Activated naive CD8-positive, alpha-beta T cell treated with anti-CD3 and anti-CD28 coated beads, Interleukin-2, amount 50 U/mL, for 16 hours (primary cell): Measurements from ENCODE around the gene FREM1.

Experiments
- DNase-seq: peaks from one replicate; pipeline ENCODE4 v3.0.0-alpha.2; 2020; ENCODE audit warnings: low read depth, low spot score

Gene FREM1

GRCh38 chr9:14814249-14814628, 96.0 kb downstream of the FREM1 start:
- no peak for DNase-seq

GRCh38 chr9:14813336-14814248, 96.6 kb downstream of the FREM1 start:
- no peak for DNase-seq

- DNase-seq: no peak
Measured at GRCh38 chr9:14812806-14813205, 97.4 kb downstream of the FREM1 start.

- no peak for DNase-seq
Measured at GRCh38 chr9:14811844-14812243, 98.4 kb downstream of the FREM1 start.

GRCh38 chr9:14806941-14807520, 103.2 kb downstream of the FREM1 start:
- no peak for DNase-seq

- DNase-seq: no peak
Measured at GRCh38 chr9:14799030-14799429, 111.2 kb downstream of the FREM1 start.

GRCh38 chr9:14797435-14797834, 112.8 kb downstream of the FREM1 start:
- DNase-seq: no peak

GRCh38 chr9:14793389-14793788, 116.8 kb downstream of the FREM1 start:
- DNase-seq: no peak

- no peak for DNase-seq
Measured at GRCh38 chr9:14790628-14791027, 119.6 kb downstream of the FREM1 start.

GRCh38 chr9:14788846-14789245, 121.4 kb downstream of the FREM1 start:
- DNase-seq: no peak

- no peak for DNase-seq
Measured at GRCh38 chr9:14783358-14783757, 126.9 kb downstream of the FREM1 start.

- no peak for DNase-seq
Measured at GRCh38 chr9:14782286-14783051, 127.8 kb downstream of the FREM1 start.

- no peak for DNase-seq
Measured at GRCh38 chr9:14780693-14781092, 129.5 kb downstream of the FREM1 start.

GRCh38 chr9:14780251-14780650, 130.0 kb downstream of the FREM1 start:
- no peak for DNase-seq

- DNase-seq: no peak
Measured at GRCh38 chr9:14779566-14780022, 130.6 kb downstream of the FREM1 start.

- DNase-seq: no peak
Measured at GRCh38 chr9:14778565-14778964, 131.7 kb downstream of the FREM1 start.

- no peak for DNase-seq
Measured at GRCh38 chr9:14775917-14776316, 134.3 kb downstream of the FREM1 start.

GRCh38 chr9:14770592-14770991, 139.6 kb downstream of the FREM1 start:
- DNase-seq: no peak

- no peak for DNase-seq
Measured at GRCh38 chr9:14769230-14769571, 141.0 kb downstream of the FREM1 start.

- DNase-seq: no peak
Measured at GRCh38 chr9:14768405-14769229, 141.6 kb downstream of the FREM1 start.

- no peak for DNase-seq
Measured at GRCh38 chr9:14766299-14766698, 143.9 kb downstream of the FREM1 start.

GRCh38 chr9:14761584-14761983, 148.6 kb downstream of the FREM1 start:
- no peak for DNase-seq
